ENCODE results near the gene BFSP2. TPM values are rescaled to one million over a fixed set of nuclear protein-coding genes. Genes with fewer than 3 reads are reported as not detected.

BFSP2 gene
- polyA plus RNA-seq, 1 experiment, result not detected

- Histone ChIP-seq H3K36me3 (ENCODE audit: control insufficient read depth, insufficient read depth, low read length) (no peaks in the 10 kb centered on the region), H3K4me3 (ENCODE audit: low read depth, low read length) (no peak overlapping the region), H3K27me3 (ENCODE audit: control insufficient read depth, insufficient read depth, low read length) (no peaks in the 10 kb centered on the region)
- TF ChIP-seq CTCF (IDR thresholded peaks at IDR 0.05; ENCODE audit: insufficient read depth, low read depth, low read length), result no peak
- CTCF ChIA-PET, result interaction anchor here (1.7 to 2.7 kb wide), 2 partner anchors 8 to 10 kb away, joined by 4 to 21 read pairs; no protein-coding TSS in a partner anchor
- no peak for DNase-seq (ENCODE audit: low read depth)
- POLR2A ChIA-PET, result no interaction called here
Observed at GRCh38 chr3:133414021-133414392, 14.2 kb downstream of the BFSP2 start.

GRCh38 chr3:133418361-133418760, 18.5 kb downstream of the BFSP2 start:
- ChIA-PET CTCF (interaction anchor here (0.8 kb wide), 1 partner anchor 490 kb away, joined by 3 read pairs; no protein-coding TSS in a partner anchor), POLR2A (no interaction called here)
- Histone ChIP-seq H3K4me3 (ENCODE audit: low read depth, low read length) (no peak overlapping the region), H3K36me3 (ENCODE audit: control insufficient read depth, insufficient read depth, low read length) (no peaks in the 10 kb centered on the region), H3K27me3 (ENCODE audit: control insufficient read depth, insufficient read depth, low read length) (peaks cover 2% of the 10 kb centered on the region)
- no peak for TF ChIP-seq CTCF (IDR thresholded peaks at IDR 0.05; ENCODE audit: insufficient read depth, low read depth, low read length)
- DNase-seq (ENCODE audit: low read depth), result no peak

- DNase-seq (ENCODE audit: low read depth), result no peak
- H3K27me3 ChIP-seq (ENCODE audit: control insufficient read depth, insufficient read depth, low read length), result peaks cover 2% of the 10 kb centered on the region
- ChIA-PET CTCF (interaction anchor here (2.0 kb wide), 1 partner anchor 688 kb away, joined by 7 read pairs; no protein-coding TSS in a partner anchor), POLR2A (no interaction called here)
- no peaks in the 10 kb centered on the region for H3K36me3 ChIP-seq (ENCODE audit: control insufficient read depth, insufficient read depth, low read length)
- no peak overlapping the region for H3K4me3 ChIP-seq (ENCODE audit: low read depth, low read length)
- no peak for TF ChIP-seq CTCF (IDR thresholded peaks at IDR 0.05; ENCODE audit: insufficient read depth, low read depth, low read length)
Observed at GRCh38 chr3:133419151-133419909, 19.5 kb downstream of the BFSP2 start.

- ChIA-PET CTCF (interaction anchor here (1.1 to 3.0 kb wide), 10 partner anchors 10 to 699 kb away, joined by 3 to 25 read pairs (median 7); no protein-coding TSS in a partner anchor), POLR2A (no interaction called here)
- TF ChIP-seq CTCF (IDR thresholded peaks at IDR 0.05; ENCODE audit: insufficient read depth, low read depth, low read length), result no peak
- Histone ChIP-seq H3K4me3 (ENCODE audit: low read depth, low read length) (no peak overlapping the region), H3K27me3 (ENCODE audit: control insufficient read depth, insufficient read depth, low read length) (peaks cover 4% of the 10 kb centered on the region), H3K36me3 (ENCODE audit: control insufficient read depth, insufficient read depth, low read length) (no peaks in the 10 kb centered on the region)
- no peak for DNase-seq (ENCODE audit: low read depth)
Observed at GRCh38 chr3:133424937-133425869, 25.3 kb downstream of the BFSP2 start.

GRCh38 chr3:133425898-133426297, 26.0 kb downstream of the BFSP2 start:
- ChIA-PET CTCF (interaction anchor here (0.8 to 3.0 kb wide), 5 partner anchors 10 to 700 kb away, joined by 3 to 8 read pairs (median 3); no protein-coding TSS in a partner anchor), POLR2A (no interaction called here)
- H3K36me3 ChIP-seq (ENCODE audit: control insufficient read depth, insufficient read depth, low read length), result no peaks in the 10 kb centered on the region
- DNase-seq (ENCODE audit: low read depth), result no peak
- TF ChIP-seq CTCF (IDR thresholded peaks at IDR 0.05; ENCODE audit: insufficient read depth, low read depth, low read length), result no peak
- peaks cover 4% of the 10 kb centered on the region for H3K27me3 ChIP-seq (ENCODE audit: control insufficient read depth, insufficient read depth, low read length)
- H3K4me3 ChIP-seq (ENCODE audit: low read depth, low read length), result no peak overlapping the region

Data from BJ (cell line).